Spleen (tissue), 11 donors: ENCODE measurements around the gene SLC8B1. TPM values are rescaled to one million over a fixed set of nuclear protein-coding genes. Genes with fewer than 3 reads are reported as not detected.

ENCODE experiments used
- DNase-seq: peaks from one replicate; pipeline ENCODE4 v3.0.0-alpha.2; 2020
- H3K27ac ChIP-seq, 8 donors: fragments of 200-600 bp; sonication (generic) in 7 of 8; 1 replicate in 4 of 8; 2 replicates in 4 of 8; pipeline versions ENCODE4 v1.5.0 to v1.8.0; 2016 to 2021; ENCODE audit warnings: inconsistent platforms in 4 of 8, mild to moderate bottlenecking in 4 of 8, moderate library complexity in 1 of 8
- H3K27me3 ChIP-seq, 7 donors: fragments of 200-600 bp; sonication (generic) in 6 of 7; replicated peaks in 1 of 7; 1 replicate in 4 of 7; 2 replicates in 3 of 7; pipeline versions ENCODE4 v1.5.0 to v1.8.0; 2016 to 2021; ENCODE audit warnings: inconsistent platforms in 3 of 7, mild to moderate bottlenecking in 1 of 7
- H3K36me3 ChIP-seq, 6 donors: fragments of 200-600 bp; sonication (generic) in 5 of 6; 1 replicate in 4 of 6; 2 replicates in 2 of 6; pipeline versions ENCODE4 v1.5.0 to v1.8.0; 2016 to 2021; ENCODE audit warnings: inconsistent platforms in 2 of 6
- H3K4me1 ChIP-seq, 6 donors: fragments of 200-600 bp; sonication (generic) in 5 of 6; 1 replicate in 3 of 6; 2 replicates in 3 of 6; pipeline versions ENCODE4 v1.5.0 to v1.8.0; 2016 to 2021; ENCODE audit warnings: inconsistent platforms in 3 of 6
- H3K4me3 ChIP-seq, 8 donors: fragments of 200-600 bp; sonication (generic) in 7 of 8; 1 replicate in 4 of 8; 2 replicates in 4 of 8; pipeline versions ENCODE4 v1.5.0 to v1.8.0; 2016 to 2021; ENCODE audit warnings: inconsistent platforms in 4 of 8, mild to moderate bottlenecking in 4 of 8, moderate library complexity in 2 of 8
- H3K9me3 ChIP-seq, 8 donors: fragments of 200-600 bp; sonication (generic) in 7 of 8; 1 replicate in 4 of 8; 2 replicates in 4 of 8; pipeline versions ENCODE4 v1.5.0 to v1.8.0; 2016 to 2021; ENCODE audit warnings: inconsistent platforms in 4 of 8
- CTCF ChIP-seq, 11 experiments: fragments of 200-600 bp in 7 of 11; fragments of 450-650 bp in 4 of 11; sonication (generic) in 4 of 11; IDR thresholded peaks in 8 of 11; conservative IDR thresholded peaks in 3 of 11; 1 replicate in 7 of 11; 2 replicates in 4 of 11; pipeline versions ENCODE4 v1.4.0 to v1.8.0; 2016 to 2021; ENCODE audit warnings: antibody characterized with exemption in 11 of 11, inconsistent platforms in 4 of 11, mild to moderate bottlenecking in 1 of 11
- POLR2A ChIP-seq, 3 donors: fragments of 450-650 bp; IDR thresholded peaks; one replicate each; pipeline ENCODE4 v1.5.1; 2017; ENCODE audit warnings: antibody characterized with exemption in 3 of 3, mild to moderate bottlenecking in 1 of 3
- POLR2AphosphoS5 ChIP-seq, 3 donors: sonication (generic); formaldehyde crosslinking; IDR thresholded peaks; one replicate each; pipeline ENCODE4 v1.5.1; 2017; ENCODE audit warnings: antibody characterized with exemption in 3 of 3
- WGBS, 5 donors: extraction: QIAGEN DNeasy Blood & Tissue Kit in 3 of 5; methylation state at CpG; one replicate each; pipeline versions ENCODE4 v1.1.5 to v1.1.7; 2013 to 2018; 5-methylcytosine and 5-hydroxymethylcytosine counted together
- intact Hi-C: fragments of 100-400 bp; cut with DNase I; formaldehyde crosslinking; loops from one replicate; pipeline ENCODE4 v1.15.0; 2023; ENCODE audit warnings: low total_unique reads
- polyA plus RNA-seq, 3 donors: library from polyadenylated mRNA; stranded (reverse); fragments of 200-250 nt; gene quantifications; one replicate each; pipeline ENCODE4 v1.2.1, GENCODE V29; 2013
- total RNA-seq, 7 donors: library from RNA; depleted of rRNA in 3 of 7; stranded (reverse); fragments of >200 nt in 3 of 7; fragmentation: NEBNext Ultra II Directional in 4 of 7; extraction: Animal tissue kit (Norgen Biotek cat#: 25700) in 4 of 7; gene quantifications; one replicate each; pipeline versions ENCODE4 v1.1.0 to v1.2.1, GENCODE V29; 2016 to 2021
- donor health status: healthy with polysubstance abuse.
- donor health status: DM: no; HTN: no; CAD: no; lungs with moderate emphysema.
- donor health status: DM: no; HTN: no; CAD: no.
- donor health status: Bipolar disorder and iron deficiency.
- donor health status: healthy.
- donor health status: DM: no; HTN: no; CAD: no.
- donor health status: DM: yes; HTN: yes; CAD: no.

SLC8B1 gene
- total and polyA plus RNA-seq, 10 donors, result 15.0 to 126 (median 71.1) TPM

- DNase-seq, result no peak
- TF ChIP-seq CTCF (IDR thresholded peaks at IDR 0.05 in 8 of 11, conservative IDR thresholded peaks at IDR 0.05 in 3 of 11), result no peak
- no peak for TF ChIP-seq POLR2A (IDR thresholded peaks at IDR 0.05)
- no peak for TF ChIP-seq POLR2AphosphoS5 (IDR thresholded peaks at IDR 0.05)
- Histone ChIP-seq H3K36me3 (peaks cover 0 to 47% (median 21%) of the 10 kb centered on the region in 6 donors), H3K4me1 (peaks cover 12 to 78% (median 53%) of the 10 kb centered on the region in 6 donors), H3K4me3 (peak overlapping the region; percentile 64 to 89 (median 76)), H3K27me3 (no peaks in the 10 kb centered on the region), H3K9me3 (no peaks in the 10 kb centered on the region), H3K27ac (peak overlapping the region in 6 of 8 donors; percentile 89 to 95 (median 91))
- WGBS, 5 donors, result 69 to 85% (median 77%) methylated on average over 5 of the region's 5 CpGs
- intact Hi-C loops, result no loop called here
These were observed 1.5 kb downstream of the SLC8B1 start for GRCh38 chr12:113333418-113333750.

- TF ChIP-seq CTCF (IDR thresholded peaks at IDR 0.05 in 8 of 11, conservative IDR thresholded peaks at IDR 0.05 in 3 of 11), result no peak
- no peak for TF ChIP-seq POLR2A (IDR thresholded peaks at IDR 0.05)
- TF ChIP-seq POLR2AphosphoS5 (IDR thresholded peaks at IDR 0.05), result peak in 1 of 3 donors; percentile 32
- Histone ChIP-seq H3K27ac (peak overlapping the region in 6 of 8 donors; percentile 89 to 95 (median 91)), H3K27me3 (no peaks in the 10 kb centered on the region), H3K9me3 (no peaks in the 10 kb centered on the region), H3K36me3 (peaks cover 0 to 53% (median 21%) of the 10 kb centered on the region in 6 donors), H3K4me1 (peaks cover 12 to 83% (median 56%) of the 10 kb centered on the region in 6 donors), H3K4me3 (peak overlapping the region; percentile 1 to 89 (median 76))
- intact Hi-C loops, result no loop called here
- peak; percentile 81 for DNase-seq
- 49 to 66% (median 62%) methylated on average over 17 of the region's 17 CpGs for WGBS, 5 donors
These were observed 2.1 kb downstream of the SLC8B1 start for GRCh38 chr12:113332688-113333417.

GRCh38 chr12:113330505-113330904 is 4.4 kb downstream of the SLC8B1 start:
- Histone ChIP-seq H3K36me3 (peaks cover 0 to 76% (median 21%) of the 10 kb centered on the region in 6 donors), H3K4me1 (peaks cover 17 to 97% (median 64%) of the 10 kb centered on the region in 6 donors), H3K9me3 (no peaks in the 10 kb centered on the region), H3K27ac (peak overlapping the region in 2 of 8 donors; percentile 62 to 71), H3K27me3 (no peaks in the 10 kb centered on the region), H3K4me3 (no peak overlapping the region)
- TF ChIP-seq POLR2A (IDR thresholded peaks at IDR 0.05) (no peak), POLR2AphosphoS5 (IDR thresholded peaks at IDR 0.05) (no peak), CTCF (IDR thresholded peaks at IDR 0.05 in 8 of 11, conservative IDR thresholded peaks at IDR 0.05 in 3 of 11) (no peak)
- WGBS, 5 donors, result 92 to 98% (median 92%) methylated on average over 2 of the region's 2 CpGs
- no peak for DNase-seq
- intact Hi-C loops, result no loop called here

- Histone ChIP-seq H3K4me3 (no peak overlapping the region), H3K36me3 (peaks cover 0 to 82% (median 21%) of the 10 kb centered on the region in 6 donors), H3K4me1 (peaks cover 17 to 97% (median 59%) of the 10 kb centered on the region in 6 donors), H3K27me3 (no peaks in the 10 kb centered on the region), H3K27ac (peak overlapping the region in 7 of 8 donors; percentile 8 to 71 (median 44)), H3K9me3 (no peaks in the 10 kb centered on the region)
- intact Hi-C loops, result loop anchor here (10.0 kb wide), 1 partner anchor 95 kb away; the partner anchor contains the start of gene SDSL
- 93 to 100% (median 100%) methylated on average over 1 of the region's 1 CpG; no CpG with 5 or more reads in 1 of the 5 donors for WGBS, 5 donors
- DNase-seq, result no peak
- TF ChIP-seq CTCF (IDR thresholded peaks at IDR 0.05 in 8 of 11, conservative IDR thresholded peaks at IDR 0.05 in 3 of 11), result no peak
- TF ChIP-seq POLR2AphosphoS5 (IDR thresholded peaks at IDR 0.05), result no peak
- TF ChIP-seq POLR2A (IDR thresholded peaks at IDR 0.05), result no peak
These were observed 5.0 kb downstream of the SLC8B1 start for GRCh38 chr12:113329791-113330417.
